Measurements from ENCODE around the gene RELL1.

Gene RELL1

DNA sequence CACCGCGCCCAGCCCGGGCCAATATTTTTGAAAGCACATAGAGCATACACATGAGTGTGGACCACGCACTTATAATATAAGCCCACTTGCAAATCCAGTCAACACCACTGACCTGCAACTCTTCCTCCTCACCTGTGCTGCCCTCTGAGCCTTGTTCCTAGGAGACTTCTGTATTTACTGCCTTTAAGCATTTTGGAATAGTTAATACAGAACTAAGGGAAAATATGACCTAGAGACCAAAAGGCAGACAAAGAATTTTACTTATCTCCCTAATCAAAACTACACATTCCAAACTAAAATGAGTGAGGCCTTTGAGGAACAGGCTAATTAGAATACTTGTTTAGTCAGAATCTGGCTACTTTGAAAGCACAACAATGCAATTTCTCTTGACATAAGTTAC, 89.1 kb downstream of the RELL1 start:
- no peak for DNase-seq
- no peak for ATAC-seq

DNA sequence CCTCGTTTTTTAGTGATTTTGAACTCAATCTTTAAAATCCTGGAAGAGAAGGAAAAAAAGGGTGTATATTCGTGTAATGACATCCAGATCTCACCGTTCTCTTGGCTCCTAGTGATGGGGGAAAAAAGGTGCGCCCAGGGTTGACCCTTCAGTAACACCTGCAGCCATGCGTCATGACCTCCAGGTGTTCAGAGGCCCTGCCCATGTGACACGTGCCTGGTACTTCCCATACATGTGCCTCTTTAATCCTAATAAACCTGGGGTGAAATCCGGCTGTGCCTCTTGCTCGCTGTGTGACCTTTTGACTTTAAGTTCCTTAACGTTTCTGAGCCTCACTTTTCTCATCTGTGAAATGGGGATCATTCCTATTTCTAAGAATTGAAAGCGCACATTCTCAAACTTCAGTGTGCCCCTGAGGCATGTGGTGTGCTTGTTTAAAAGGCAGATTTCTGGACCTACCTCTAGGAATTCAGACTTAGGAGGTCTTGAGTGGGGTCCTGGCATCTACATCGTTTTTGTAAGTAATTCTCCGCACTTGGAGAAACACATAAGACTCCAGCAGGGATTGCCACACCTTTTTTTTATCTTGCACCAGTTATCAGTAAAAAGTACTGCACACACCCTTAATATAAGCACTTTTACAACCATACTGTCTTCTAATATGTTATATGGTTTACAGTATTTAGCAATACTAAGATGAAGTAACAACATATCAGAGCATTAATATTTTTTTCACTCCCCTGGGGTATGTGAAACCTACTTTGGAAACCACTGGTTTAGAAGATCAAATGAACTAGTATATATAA, 90.1 kb downstream of the RELL1 start:
- ATAC-seq (no peak), DNase-seq (no peak)

DNA sequence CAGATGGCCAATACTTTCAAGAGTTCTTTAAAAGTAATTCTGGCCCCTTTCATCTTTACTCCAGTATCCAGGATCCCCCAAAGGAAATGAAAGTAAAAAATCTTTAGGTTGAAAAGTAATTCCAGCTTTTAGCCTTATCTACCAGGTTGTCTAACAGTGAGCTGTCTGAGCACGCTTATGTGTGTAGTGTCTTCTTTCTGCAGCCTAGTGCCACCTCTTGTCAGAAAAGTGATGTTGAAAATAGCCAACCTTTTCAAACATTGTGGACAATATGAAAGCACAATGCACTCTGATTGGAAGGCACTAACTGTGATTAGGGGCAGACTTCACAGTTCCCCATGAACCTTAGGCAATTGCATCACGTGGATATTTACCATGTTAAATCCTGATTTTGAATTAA, 92.1 kb downstream of the RELL1 start:
- no peak for ATAC-seq
- no peak for DNase-seq

DNA sequence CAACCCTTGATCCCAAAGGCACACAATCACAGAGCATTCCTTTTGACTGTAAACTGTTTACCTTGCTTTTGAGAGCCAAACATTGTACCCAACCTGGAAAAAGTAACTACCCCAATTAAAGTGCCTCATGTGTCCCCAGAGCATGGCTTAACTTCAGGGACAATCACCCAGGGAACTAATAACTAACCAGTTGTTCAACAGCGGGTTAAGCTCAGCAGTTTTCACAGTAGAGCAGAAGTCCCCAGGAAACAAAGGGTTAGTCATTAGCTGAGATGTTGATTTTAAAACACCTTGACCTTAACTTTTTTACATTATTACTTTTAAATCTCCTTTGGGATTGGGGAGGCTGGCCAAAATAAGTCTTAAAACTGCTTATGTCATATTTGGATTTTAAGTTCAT, 94.8 kb downstream of the RELL1 start:
- ATAC-seq (no peak), DNase-seq (no peak)

DNA sequence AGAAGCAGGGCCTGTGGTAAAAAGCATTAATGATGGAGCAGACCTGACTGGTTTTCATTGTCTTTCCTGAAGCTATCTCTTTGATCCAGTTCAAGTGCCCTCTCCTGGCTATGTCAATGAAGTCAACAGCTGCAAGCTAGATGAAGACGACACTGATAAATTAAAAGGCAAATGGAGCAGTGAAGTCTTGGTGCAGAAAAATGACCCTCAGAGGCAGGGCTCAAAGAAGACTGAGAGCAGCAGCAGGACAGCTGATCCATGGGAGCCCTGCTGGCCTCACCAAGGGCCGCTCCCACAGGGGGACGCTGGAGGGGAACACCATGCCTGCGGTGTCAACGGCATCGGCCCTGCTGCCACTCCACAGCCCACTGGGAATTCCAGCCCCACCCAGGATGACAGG, 96.2 kb downstream of the RELL1 start:
- DNase-seq (no peak), ATAC-seq (no peak)

DNA sequence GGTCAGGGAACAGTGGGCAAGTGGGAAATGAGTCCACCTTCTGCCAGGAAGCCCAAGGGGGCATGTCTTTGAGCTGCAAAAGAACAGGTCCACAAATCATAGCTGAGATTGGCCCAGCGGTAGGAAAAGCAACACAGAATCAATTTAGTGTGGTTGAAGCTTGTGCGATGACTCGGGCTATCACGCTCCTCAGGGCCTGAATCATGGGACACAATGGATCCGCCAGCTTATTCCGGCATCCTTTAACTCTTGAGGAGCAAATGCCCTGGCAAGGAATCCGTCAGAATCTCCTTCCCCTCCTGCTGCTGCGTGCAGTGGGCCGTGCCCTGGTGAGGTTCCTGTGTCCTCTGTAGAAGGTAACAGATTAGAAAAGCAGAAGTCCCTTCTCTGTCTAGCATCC, 98.0 kb downstream of the RELL1 start:
- no peak for ATAC-seq
- DNase-seq: no peak

DNA sequence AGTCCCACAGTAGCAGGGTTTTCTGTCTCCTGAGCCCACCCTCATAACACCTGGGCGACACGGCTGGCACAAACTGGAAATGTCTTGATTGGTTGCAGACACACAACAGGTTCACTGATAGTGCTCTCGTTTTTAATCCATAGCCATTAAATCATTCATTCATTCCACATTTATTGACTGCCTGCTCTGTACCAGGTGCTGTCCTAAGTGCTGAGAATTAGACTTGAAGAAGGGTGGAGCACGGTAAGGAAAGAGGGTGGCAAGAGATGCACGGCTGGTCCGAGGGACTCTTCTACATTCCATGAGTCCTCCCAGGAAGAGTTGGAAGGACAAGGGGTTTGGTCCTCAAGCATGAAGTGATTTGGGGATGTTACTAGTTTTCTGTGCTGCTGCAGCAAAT, 100.0 kb downstream of the RELL1 start:
- no peak for ATAC-seq
- no peak for DNase-seq

DNA sequence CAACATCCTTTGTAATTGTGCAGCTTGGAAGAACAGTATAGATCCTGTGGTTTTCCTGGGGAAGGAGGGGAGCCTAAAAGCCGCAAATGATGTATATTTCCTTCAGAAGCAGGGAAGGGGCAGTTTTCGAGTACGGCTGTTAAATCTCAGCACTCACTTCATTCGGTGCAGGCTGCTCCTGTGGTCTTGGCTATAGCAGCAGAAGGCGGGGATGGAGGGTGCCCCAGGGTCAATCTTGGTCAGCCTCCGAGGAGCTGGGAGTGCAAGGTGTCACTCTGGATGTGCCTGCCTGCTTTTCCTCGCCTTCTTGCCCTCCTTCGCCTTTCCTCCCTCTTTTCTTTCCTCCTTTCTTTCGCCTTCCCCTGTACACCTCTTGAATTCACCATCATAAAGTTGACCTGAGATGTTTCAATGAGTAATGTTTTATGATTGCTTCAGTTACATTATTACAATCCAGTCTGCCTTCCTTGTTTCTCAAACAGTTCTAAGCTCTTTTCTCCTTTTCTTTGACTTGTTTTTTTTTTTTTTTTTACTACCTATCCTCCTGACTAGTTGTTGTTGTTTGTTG, 101.6 kb downstream of the RELL1 start:
- ATAC-seq: no peak
- no peak for DNase-seq

DNA sequence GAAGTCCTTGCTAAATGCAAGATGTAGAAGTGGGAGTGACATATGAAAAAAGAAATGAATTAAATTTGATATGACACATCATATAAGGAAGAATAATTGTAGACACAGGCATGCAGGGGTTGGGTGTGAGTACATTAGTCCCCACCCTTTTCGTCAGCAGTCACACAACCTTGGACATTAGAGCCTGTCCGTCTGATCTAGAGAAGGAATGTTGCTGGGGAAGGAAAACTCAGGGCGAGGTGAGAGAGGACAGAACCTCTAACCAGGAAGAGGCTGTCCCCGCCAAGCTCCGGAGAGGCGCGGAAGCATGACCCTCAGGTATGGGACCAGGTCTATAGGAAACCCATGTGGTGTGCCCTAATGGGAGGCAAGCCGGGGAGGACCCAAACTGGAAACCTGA, 102.1 kb downstream of the RELL1 start:
- DNase-seq (no peak), ATAC-seq (no peak)

DNA sequence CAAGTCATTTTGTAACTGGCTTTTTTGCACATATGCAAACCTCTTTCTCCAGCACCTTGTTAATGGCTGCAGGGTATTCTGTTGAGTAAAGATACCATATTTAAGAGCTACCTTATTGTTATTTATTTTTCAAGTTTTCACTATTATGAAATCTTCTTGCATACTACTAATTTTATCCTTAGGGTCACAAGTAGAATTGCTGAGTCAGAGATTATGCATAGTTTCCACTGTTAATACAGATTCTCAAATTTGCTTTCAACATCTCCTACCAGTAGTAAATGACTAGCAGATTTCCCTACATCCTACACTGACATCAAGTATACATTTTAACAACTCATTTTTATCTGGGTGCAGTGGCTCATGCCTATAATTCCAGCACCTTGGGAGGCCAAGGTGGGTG, 112.6 kb downstream of the RELL1 start:
- DNase-seq: no peak
- no peak for ATAC-seq

DNA sequence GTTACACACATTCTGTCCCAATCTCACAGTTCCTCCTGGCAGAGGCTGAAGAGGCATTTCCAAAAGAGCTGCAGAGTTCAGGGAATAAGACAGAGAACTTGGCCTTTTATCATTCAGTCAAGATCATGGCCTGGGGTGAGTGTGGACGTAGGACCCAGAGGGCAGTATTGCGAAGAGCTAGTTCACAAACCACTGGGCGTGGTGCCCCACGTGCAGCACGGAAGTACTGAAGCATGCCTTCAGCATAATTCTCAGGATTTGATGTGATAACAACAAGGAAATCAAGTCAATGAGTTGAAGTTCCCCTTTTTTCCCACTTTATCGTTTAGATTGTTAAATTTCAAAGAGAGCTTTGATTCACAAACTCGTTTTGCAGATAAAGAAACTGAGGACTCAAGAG, 117.7 kb downstream of the RELL1 start:
- DNase-seq (no peak), ATAC-seq (no peak)

DNA sequence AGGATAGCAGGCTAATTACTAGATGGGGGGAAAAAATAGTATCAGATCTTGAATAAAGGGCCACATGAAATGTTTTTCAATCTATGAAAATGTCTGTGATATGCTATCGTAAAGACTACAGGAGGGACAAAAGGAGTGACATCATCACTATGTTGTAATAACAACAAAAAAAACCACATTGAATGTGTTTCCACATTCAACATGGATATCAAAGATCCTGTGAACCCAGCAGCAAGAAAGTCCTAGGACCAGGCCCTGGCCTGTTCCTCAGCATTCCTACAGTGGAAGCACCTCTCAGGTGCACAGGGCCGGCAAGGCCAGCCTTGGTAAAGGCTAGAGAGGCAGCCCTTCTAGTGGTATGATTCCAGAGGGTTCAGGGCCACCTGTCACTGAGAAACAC, 118.3 kb downstream of the RELL1 start:
- DNase-seq (no peak), ATAC-seq (no peak)

DNA sequence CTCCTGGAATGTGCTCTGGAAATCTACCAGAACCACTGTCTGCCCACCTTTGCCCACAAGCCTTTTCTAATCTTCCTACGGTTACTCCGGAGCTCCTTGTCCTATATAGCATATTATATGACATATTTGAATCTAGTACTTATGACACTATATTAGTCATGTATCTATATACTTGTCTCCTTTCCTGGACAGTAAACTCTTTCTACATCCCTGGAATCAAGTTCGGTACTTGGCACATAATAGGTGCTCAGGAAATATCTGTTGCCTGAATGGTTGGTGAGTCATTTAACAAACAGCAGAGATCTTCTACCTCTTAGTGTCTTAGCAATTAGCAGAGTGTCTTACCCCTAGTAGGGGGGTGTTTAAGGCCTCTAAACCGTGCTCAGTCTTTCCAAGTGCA, 123.6 kb downstream of the RELL1 start:
- DNase-seq (no peak), ATAC-seq (no peak)

DNA sequence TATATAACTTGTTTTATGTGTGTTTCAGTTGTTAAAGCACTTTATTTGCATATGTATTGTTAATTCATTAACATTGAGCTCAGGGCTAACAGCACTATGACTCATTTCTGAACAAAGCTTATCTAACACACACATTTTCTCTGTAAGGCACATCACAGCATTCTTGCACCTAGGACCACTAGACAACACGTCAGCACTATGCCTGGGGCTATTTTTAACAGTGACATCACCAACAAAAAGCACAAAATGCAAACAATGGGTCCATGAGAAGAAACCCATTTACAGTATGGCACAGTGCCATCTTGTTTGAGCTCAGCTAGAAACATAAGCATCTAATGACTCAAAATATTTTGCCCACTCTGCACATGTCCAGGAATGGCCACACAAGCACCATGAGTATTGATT, 124.4 kb downstream of the RELL1 start:
- ATAC-seq: no peak
- DNase-seq: no peak

DNA sequence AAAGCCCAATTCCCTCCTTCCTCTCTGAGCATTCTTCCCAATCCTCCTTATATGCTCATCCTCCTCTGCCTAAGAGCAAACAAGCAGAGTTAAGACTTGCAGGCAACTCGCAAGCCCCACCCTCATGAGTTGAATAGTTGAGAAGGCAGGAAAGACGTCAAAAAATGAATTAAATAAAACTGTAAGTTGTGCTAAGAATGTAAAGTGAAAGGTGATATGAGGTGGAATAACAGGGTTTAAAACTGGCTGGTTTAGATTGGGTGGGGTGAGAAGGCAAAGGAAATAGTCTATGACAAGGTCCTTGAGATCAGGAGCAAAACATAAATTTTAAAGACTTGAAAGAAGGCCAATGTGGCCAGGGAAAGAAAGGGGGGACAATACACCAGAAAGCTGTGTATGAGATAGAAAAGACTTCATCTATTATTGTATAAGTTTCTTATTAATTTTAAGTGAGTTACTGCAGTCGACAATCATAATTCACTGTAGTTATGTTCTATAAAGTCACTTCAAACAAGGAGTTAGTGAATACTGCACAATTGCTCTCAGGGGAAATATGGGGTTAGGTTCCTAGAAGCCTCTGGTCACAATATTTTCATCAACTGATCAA, 124.9 kb downstream of the RELL1 start:
- ATAC-seq (no peak), DNase-seq (no peak)

Data from stimulated activated naive CD8-positive, alpha-beta T cell treated with anti-CD3 and anti-CD28 coated beads, Interleukin-15, Interleukin-2, amounts not matched to agents 100 U/mL and 50 U/mL, for 24 hours (primary cell).